ENCODE measurements around the gene REXO1. TPM values are rescaled to one million over a fixed set of nuclear protein-coding genes. Genes with fewer than 3 reads are reported as not detected.

REXO1 gene
- total RNA-seq, 1 experiment from 2014 or later = 61.1 TPM

DNA sequence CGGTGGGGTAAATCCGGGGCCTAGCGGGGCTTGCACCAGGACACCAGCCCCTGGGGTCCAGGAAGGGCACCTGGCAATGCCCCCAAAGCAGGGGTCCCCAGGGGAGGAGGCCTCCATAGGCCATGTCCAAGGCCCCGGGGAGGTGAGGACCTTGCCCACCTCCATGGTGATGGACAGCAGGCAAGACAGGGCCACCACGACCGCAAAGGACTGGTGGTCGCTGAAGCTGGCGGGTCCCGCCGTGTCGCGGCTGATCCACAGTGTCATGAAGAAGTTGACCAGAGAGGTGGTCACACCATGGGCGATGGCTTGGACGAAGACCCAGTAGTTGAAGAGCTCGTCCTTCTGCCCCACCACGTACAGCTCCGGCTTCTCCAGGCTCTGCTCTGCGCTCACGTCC lies 63.0 kb downstream of the REXO1 start:
- ChIA-PET CTCF (interaction anchor here (0.8 to 1.8 kb wide), 6 partner anchors 10 to 113 kb away, joined by 3 to 6 read pairs (median 4); no protein-coding TSS in a partner anchor), POLR2A (no interaction called here)
- no peak for ATAC-seq
- no peaks in the 10 kb centered on the region for H3K36me3 Mint-ChIP-seq
- no peak overlapping the region for H3K27ac Mint-ChIP-seq
- no peak overlapping the region for H3K4me3 Mint-ChIP-seq
- TF ChIP-seq CREM (CRISPR knock-in tag; IDR thresholded peaks at IDR 0.05) (no peak), FOXK1 (CRISPR knock-in tag; IDR thresholded peaks at IDR 0.05) (no peak), HMGA2 (CRISPR knock-in tag; IDR thresholded peaks at IDR 0.05) (no peak), FOXP1 (CRISPR knock-in tag; IDR thresholded peaks at IDR 0.05; ENCODE audit: borderline replicate concordance) (no peak), SP1 (CRISPR knock-in tag; conservative IDR thresholded peaks at IDR 0.05) (no peak), TEAD4 (CRISPR knock-in tag; IDR thresholded peaks at IDR 0.05) (no peak), TCF7 (CRISPR knock-in tag; IDR thresholded peaks at IDR 0.05; ENCODE audit: low read depth) (no peak), ZNF219 (CRISPR knock-in tag; IDR thresholded peaks at IDR 0.05; ENCODE audit: borderline replicate concordance) (no peak), CREB1 (CRISPR knock-in tag; IDR thresholded peaks at IDR 0.05) (no peak), ZNF317 (CRISPR knock-in tag; IDR thresholded peaks at IDR 0.05; ENCODE audit: borderline replicate concordance, low read depth) (no peak), RELA (CRISPR knock-in tag; IDR thresholded peaks at IDR 0.05; ENCODE audit: borderline replicate concordance) (no peak), NR1H2 (CRISPR knock-in tag; IDR thresholded peaks at IDR 0.05) (no peak), NFATC4 (CRISPR knock-in tag; IDR thresholded peaks at IDR 0.05) (no peak), SOX15 (CRISPR knock-in tag; IDR thresholded peaks at IDR 0.05) (no peak)
- TF ChIP-seq, protein P1, sequence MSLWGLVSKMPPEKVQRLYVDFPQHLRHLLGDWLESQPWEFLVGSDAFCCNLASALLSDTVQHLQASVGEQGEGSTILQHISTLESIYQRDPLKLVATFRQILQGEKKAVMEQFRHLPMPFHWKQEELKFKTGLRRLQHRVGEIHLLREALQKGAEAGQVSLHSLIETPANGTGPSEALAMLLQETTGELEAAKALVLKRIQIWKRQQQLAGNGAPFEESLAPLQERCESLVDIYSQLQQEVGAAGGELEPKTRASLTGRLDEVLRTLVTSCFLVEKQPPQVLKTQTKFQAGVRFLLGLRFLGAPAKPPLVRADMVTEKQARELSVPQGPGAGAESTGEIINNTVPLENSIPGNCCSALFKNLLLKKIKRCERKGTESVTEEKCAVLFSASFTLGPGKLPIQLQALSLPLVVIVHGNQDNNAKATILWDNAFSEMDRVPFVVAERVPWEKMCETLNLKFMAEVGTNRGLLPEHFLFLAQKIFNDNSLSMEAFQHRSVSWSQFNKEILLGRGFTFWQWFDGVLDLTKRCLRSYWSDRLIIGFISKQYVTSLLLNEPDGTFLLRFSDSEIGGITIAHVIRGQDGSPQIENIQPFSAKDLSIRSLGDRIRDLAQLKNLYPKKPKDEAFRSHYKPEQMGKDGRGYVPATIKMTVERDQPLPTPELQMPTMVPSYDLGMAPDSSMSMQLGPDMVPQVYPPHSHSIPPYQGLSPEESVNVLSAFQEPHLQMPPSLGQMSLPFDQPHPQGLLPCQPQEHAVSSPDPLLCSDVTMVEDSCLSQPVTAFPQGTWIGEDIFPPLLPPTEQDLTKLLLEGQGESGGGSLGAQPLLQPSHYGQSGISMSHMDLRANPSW (CRISPR knock-in tag; conservative IDR thresholded peaks at IDR 0.05; ENCODE audit: low read depth) = no peak
- TF ChIP-seq, protein P2, sequence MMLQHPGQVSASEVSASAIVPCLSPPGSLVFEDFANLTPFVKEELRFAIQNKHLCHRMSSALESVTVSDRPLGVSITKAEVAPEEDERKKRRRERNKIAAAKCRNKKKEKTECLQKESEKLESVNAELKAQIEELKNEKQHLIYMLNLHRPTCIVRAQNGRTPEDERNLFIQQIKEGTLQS (CRISPR knock-in tag; conservative IDR thresholded peaks at IDR 0.05) = no peak
- TF ChIP-seq, protein P3, sequence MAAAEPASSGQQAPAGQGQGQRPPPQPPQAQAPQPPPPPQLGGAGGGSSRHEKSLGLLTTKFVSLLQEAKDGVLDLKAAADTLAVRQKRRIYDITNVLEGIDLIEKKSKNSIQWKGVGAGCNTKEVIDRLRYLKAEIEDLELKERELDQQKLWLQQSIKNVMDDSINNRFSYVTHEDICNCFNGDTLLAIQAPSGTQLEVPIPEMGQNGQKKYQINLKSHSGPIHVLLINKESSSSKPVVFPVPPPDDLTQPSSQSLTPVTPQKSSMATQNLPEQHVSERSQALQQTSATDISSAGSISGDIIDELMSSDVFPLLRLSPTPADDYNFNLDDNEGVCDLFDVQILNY (CRISPR knock-in tag; IDR thresholded peaks at IDR 0.05) = no peak
- TF ChIP-seq, protein P4, sequence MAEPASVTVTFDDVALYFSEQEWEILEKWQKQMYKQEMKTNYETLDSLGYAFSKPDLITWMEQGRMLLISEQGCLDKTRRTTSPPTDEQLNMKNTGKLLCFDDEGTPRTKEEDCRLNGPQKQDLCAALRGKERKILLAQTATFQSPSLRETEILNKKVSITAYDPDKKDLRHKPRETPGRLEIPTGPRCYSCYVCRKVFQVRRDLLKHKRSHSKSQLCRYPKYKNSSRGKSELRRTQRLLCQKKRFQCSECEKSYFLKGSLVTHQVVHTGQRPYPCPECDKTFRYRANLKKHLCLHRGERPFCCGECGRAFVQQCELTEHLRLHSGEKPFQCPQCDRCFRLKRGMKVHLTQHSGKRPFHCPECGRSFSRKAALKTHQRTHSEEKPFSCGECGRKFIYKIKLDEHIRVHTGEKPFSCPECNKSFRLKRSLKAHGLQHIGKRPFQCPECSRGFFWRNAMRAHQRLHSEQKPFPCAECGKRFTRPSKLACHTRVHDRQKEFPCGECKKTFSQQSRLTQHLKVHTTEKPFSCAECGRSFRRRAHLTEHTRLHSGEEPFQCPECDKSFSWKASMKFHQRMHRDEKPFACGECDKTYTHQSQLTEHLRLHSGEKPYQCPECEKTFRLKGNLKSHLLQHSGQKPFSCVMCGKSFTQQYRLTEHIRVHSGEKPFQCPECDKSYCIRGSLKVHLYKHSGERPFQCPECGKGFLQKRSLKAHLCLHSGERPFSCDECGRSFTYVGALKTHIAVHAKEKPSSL (CRISPR knock-in tag; conservative IDR thresholded peaks at IDR 0.05) = no peak
- H3K27me3 Mint-ChIP-seq (ENCODE audit: low read depth) = peaks cover 56% of the 10 kb centered on the region
- no peaks in the 10 kb centered on the region for H3K4me1 Mint-ChIP-seq
- H3K9me3 Mint-ChIP-seq = no peaks in the 10 kb centered on the region
- no peak for DNase-seq (ENCODE audit: low spot score)

DNA sequence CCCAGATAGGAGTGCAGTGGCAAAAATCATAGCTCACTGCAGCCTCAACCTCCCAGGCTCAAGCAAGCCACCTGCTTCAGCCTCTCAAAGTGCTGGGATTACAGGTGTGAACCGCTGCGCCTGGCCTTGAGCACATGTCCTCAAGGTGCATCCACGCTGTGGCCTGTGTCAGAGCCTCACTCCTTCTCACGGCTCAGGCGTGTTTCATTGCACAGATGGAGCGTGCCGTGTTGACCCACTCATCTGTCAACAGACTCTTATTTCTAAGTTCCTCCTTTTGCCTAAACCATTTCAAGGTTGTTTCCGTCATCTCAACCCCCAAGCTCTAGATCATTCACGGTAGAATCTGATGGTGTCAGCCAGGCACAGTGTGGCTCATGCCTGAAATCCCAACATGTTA lies 64.4 kb downstream of the REXO1 start:
- no peak for ATAC-seq
- Mint-ChIP-seq H3K4me1 (peaks cover 8% of the 10 kb centered on the region), H3K27me3 (ENCODE audit: low read depth) (peaks cover 67% of the 10 kb centered on the region), H3K36me3 (no peaks in the 10 kb centered on the region), H3K4me3 (no peak overlapping the region), H3K9me3 (no peaks in the 10 kb centered on the region), H3K27ac (no peak overlapping the region)
- ChIA-PET CTCF (interaction anchor here (0.6 to 4.8 kb wide), 4 partner anchors 9 to 43 kb away, joined by 3 to 53 read pairs (median 4); no protein-coding TSS in a partner anchor), POLR2A (no interaction called here)
- DNase-seq (ENCODE audit: low spot score) = no peak
- TF ChIP-seq PRRX2 (CRISPR knock-in tag; IDR thresholded peaks at IDR 0.05) = no peak
- TF ChIP-seq ESRRA (CRISPR knock-in tag; IDR thresholded peaks at IDR 0.05; ENCODE audit: borderline replicate concordance) = no peak
- no peak for TF ChIP-seq OVOL2 (CRISPR knock-in tag; IDR thresholded peaks at IDR 0.05; ENCODE audit: borderline replicate concordance)
- no peak for TF ChIP-seq ELF4 (CRISPR knock-in tag; IDR thresholded peaks at IDR 0.05; ENCODE audit: low read depth)
- no peak for TF ChIP-seq NR2C2 (CRISPR knock-in tag; IDR thresholded peaks at IDR 0.05)
- TF ChIP-seq, protein P5, sequence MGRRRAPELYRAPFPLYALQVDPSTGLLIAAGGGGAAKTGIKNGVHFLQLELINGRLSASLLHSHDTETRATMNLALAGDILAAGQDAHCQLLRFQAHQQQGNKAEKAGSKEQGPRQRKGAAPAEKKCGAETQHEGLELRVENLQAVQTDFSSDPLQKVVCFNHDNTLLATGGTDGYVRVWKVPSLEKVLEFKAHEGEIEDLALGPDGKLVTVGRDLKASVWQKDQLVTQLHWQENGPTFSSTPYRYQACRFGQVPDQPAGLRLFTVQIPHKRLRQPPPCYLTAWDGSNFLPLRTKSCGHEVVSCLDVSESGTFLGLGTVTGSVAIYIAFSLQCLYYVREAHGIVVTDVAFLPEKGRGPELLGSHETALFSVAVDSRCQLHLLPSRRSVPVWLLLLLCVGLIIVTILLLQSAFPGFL (CRISPR knock-in tag; IDR thresholded peaks at IDR 0.05; ENCODE audit: borderline replicate concordance) = no peak
- TF ChIP-seq HMGA2 (CRISPR knock-in tag; IDR thresholded peaks at IDR 0.05) = no peak
- TF ChIP-seq, protein P6, sequence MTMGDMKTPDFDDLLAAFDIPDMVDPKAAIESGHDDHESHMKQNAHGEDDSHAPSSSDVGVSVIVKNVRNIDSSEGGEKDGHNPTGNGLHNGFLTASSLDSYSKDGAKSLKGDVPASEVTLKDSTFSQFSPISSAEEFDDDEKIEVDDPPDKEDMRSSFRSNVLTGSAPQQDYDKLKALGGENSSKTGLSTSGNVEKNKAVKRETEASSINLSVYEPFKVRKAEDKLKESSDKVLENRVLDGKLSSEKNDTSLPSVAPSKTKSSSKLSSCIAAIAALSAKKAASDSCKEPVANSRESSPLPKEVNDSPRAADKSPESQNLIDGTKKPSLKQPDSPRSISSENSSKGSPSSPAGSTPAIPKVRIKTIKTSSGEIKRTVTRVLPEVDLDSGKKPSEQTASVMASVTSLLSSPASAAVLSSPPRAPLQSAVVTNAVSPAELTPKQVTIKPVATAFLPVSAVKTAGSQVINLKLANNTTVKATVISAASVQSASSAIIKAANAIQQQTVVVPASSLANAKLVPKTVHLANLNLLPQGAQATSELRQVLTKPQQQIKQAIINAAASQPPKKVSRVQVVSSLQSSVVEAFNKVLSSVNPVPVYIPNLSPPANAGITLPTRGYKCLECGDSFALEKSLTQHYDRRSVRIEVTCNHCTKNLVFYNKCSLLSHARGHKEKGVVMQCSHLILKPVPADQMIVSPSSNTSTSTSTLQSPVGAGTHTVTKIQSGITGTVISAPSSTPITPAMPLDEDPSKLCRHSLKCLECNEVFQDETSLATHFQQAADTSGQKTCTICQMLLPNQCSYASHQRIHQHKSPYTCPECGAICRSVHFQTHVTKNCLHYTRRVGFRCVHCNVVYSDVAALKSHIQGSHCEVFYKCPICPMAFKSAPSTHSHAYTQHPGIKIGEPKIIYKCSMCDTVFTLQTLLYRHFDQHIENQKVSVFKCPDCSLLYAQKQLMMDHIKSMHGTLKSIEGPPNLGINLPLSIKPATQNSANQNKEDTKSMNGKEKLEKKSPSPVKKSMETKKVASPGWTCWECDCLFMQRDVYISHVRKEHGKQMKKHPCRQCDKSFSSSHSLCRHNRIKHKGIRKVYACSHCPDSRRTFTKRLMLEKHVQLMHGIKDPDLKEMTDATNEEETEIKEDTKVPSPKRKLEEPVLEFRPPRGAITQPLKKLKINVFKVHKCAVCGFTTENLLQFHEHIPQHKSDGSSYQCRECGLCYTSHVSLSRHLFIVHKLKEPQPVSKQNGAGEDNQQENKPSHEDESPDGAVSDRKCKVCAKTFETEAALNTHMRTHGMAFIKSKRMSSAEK (CRISPR knock-in tag; IDR thresholded peaks at IDR 0.05; ENCODE audit: borderline replicate concordance) = no peak

Measured in WTC11 (cell line).